Urinary bladder (tissue), 4 donors: ENCODE measurements around the gene TRPM3. TPM values are rescaled to one million over a fixed set of nuclear protein-coding genes. Genes with fewer than 3 reads are reported as not detected.

ENCODE experiments used
- DNase-seq: peaks from one replicate; pipeline ENCODE4 v3.0.0-alpha.2; 2015; ENCODE audit errors: extremely low spot score
- H3K27ac ChIP-seq: one replicate; pipeline ENCODE4 v1.5.1; 2013; ENCODE audit warnings: low read depth, mild to moderate bottlenecking, moderate library complexity
- H3K36me3 ChIP-seq: one replicate; pipeline ENCODE4 v1.6.1; 2013; ENCODE audit warnings: mild to moderate bottlenecking, moderate library complexity; ENCODE audit not compliant: insufficient read depth
- H3K4me1 ChIP-seq: one replicate; pipeline ENCODE4 v1.6.1; 2013; ENCODE audit warnings: mild to moderate bottlenecking, moderate library complexity; ENCODE audit not compliant: insufficient read depth
- H3K4me3 ChIP-seq: one replicate; pipeline ENCODE4 v1.5.1; 2013; ENCODE audit warnings: low read depth, low read length
- WGBS: extraction: QIAGEN DNeasy Blood & Tissue Kit; methylation state at CpG from one replicate; pipeline ENCODE4 v1.1.7; 2013; 5-methylcytosine and 5-hydroxymethylcytosine counted together
- polyA plus RNA-seq: library from polyadenylated mRNA; stranded (reverse); fragments of 200-250 nt; gene quantifications from one replicate; pipeline ENCODE4 v1.2.3, GENCODE V29; 2013
- total RNA-seq: library from RNA; depleted of rRNA; stranded (reverse); fragments of >200 nt; gene quantifications from one replicate; pipeline ENCODE4 v1.2.3, GENCODE V29; 2014
- donor health status: healthy with polysubstance abuse.
- donor health status: healthy.

Gene TRPM3
- total and polyA plus RNA-seq, 2 donors = 0.20 to 14.3 TPM

DNA sequence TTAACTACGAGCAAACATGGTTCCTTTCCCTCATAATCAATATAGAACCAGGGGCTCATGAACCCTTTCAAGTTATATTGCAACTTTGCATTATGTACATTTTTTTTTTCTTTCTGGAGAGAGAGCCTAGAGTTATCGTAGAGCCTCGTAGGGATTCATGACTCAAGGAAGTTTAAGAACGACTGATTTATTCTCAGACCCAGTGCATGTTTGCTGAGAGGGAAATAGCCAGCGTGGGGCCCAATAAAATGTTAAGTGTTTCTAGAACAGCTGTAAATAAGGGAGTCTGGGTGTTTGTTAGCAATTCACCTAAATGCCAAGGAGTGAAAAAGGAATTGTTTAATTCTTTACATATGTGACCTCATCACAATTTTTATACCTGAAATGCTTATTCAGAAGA, 587.9 kb downstream of the TRPM3 start:
- H3K27ac ChIP-seq = no peak overlapping the region
- no peak overlapping the region for H3K4me3 ChIP-seq
- DNase-seq = no peak
- WGBS = 74% methylated on average over 5 of the region's 5 CpGs
- H3K4me1 ChIP-seq = no peaks in the 10 kb centered on the region
- H3K36me3 ChIP-seq = no peaks in the 10 kb centered on the region

- no peak overlapping the region for H3K27ac ChIP-seq
- H3K36me3 ChIP-seq = no peaks in the 10 kb centered on the region
- no peaks in the 10 kb centered on the region for H3K4me1 ChIP-seq
- no peak overlapping the region for H3K4me3 ChIP-seq
- no peak for DNase-seq
- WGBS = 78% methylated on average over 6 of the region's 6 CpGs
Observed at GRCh38 chr9:70532716-70533115, 588.7 kb downstream of the TRPM3 start.

DNA sequence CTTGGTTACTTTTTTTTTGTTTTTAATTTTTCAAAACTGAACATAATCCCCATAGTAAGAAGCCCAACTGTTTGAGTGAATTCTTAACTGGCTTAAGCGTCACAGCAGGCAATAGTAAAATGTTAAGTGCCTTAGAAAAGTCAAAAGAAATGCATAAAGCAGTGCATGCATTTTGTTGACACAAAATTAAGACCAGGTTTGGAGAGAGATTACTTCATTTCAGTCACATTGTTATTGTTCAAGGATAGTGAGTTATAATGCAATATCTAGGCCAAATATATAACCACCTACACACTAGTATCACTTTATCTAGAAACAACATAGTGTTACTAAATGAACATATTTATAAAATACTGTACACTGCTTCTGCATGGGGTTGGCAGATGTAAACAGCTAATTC, 590.1 kb downstream of the TRPM3 start:
- Histone ChIP-seq H3K27ac (no peak overlapping the region), H3K4me1 (no peaks in the 10 kb centered on the region), H3K36me3 (no peaks in the 10 kb centered on the region), H3K4me3 (no peak overlapping the region)
- WGBS = 82% methylated on average over 1 of the region's 1 CpG
- no peak for DNase-seq

DNA sequence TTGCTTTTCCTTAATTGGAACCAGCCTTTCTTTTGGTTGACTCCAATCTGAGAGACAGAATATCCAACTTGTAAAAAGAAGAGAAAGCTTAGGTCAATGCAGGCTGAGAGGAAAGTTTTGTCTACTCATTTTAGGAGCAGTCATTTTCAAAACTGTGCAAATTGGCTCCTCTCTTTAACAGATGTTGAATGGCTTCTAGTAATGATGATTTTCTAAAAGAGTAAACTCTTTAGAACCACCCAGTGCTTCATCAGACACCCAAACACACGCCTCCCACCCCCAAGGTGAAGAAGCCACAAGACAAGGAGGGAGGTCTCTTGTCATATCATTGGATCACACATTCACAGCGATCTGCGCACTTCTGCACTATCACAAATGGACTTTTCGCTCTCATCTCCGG, 590.7 kb downstream of the TRPM3 start:
- Histone ChIP-seq H3K36me3 (no peaks in the 10 kb centered on the region), H3K27ac (no peak overlapping the region), H3K4me3 (no peak overlapping the region), H3K4me1 (no peaks in the 10 kb centered on the region)
- DNase-seq = no peak
- 92% methylated on average over 5 of the region's 5 CpGs for WGBS

DNA sequence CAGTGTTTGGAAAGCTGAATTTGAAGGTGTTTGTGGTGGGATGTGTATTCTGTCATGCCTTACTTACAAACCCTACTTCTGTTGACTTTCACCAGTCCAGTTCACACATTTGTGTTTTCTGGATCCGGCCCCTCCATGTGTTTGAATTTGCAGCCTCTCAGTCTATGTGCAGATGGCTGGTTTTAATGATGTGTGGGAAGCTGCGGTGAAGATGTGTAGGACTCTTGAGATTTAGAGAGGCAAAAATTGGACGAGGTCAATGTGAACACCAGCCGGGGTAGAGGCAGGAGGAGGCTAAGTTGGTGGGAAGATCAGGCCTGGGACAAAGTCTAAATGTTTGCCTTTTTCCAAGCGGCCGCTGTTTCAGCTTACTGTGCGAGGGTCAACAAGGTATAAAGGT, 591.6 kb downstream of the TRPM3 start:
- DNase-seq = no peak
- H3K4me3 ChIP-seq = no peak overlapping the region
- WGBS = 91% methylated on average over 7 of the region's 7 CpGs
- H3K36me3 ChIP-seq = no peaks in the 10 kb centered on the region
- H3K27ac ChIP-seq = no peak overlapping the region
- no peaks in the 10 kb centered on the region for H3K4me1 ChIP-seq

DNA sequence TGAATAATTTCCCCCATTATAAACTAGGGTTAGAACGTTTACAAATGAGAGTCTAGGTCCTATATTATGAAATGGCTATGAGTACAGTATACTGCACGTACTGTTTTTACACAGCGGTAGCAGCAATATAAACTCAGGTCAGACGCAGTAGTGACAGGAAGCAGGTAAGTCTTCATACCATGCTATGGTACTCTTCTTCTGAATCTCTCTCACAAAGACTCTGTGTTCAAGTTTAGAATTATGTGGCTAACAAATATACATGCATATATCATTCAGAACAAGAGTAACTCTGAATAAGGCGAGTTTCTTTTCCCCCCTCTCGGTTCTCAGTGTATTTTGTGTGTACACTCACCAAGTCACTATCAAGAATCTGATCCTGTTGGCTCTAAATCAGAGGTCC, 592.0 kb downstream of the TRPM3 start:
- no peak overlapping the region for H3K27ac ChIP-seq
- no peaks in the 10 kb centered on the region for H3K36me3 ChIP-seq
- no peaks in the 10 kb centered on the region for H3K4me1 ChIP-seq
- no peak for DNase-seq
- no peak overlapping the region for H3K4me3 ChIP-seq
- 90% methylated on average over 6 of the region's 6 CpGs for WGBS

GRCh38 chr9:70526902-70527301, 594.5 kb downstream of the TRPM3 start:
- Histone ChIP-seq H3K4me1 (no peaks in the 10 kb centered on the region), H3K4me3 (no peak overlapping the region), H3K36me3 (no peaks in the 10 kb centered on the region), H3K27ac (no peak overlapping the region)
- no peak for DNase-seq
- WGBS = 94% methylated on average over 2 of the region's 2 CpGs

DNA sequence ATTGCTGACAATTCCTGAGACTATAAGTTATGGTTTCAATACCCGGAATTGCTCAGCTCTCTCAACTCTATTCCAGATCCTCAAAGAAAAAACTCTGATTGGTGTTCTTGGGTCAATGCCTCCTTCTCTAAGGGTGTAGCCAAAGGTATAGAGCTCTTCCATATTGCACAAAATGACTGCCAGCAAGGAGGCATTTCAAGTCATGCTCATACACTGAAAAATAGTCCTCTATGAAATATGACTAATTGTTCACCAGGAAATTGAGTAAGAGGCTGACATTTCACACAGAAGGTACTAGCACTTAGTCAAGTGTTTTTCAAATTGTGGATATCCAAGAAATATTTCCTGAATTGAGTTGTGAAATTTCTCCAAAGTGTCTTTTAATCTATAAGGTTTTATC, 595.9 kb downstream of the TRPM3 start:
- Histone ChIP-seq H3K36me3 (no peaks in the 10 kb centered on the region), H3K4me1 (no peaks in the 10 kb centered on the region), H3K27ac (no peak overlapping the region), H3K4me3 (no peak overlapping the region)
- no peak for DNase-seq
- 90% methylated on average over 1 of the region's 1 CpG for WGBS

GRCh38 chr9:70519912-70520724, 601.3 kb downstream of the TRPM3 start:
- Histone ChIP-seq H3K4me1 (no peaks in the 10 kb centered on the region), H3K36me3 (no peaks in the 10 kb centered on the region), H3K27ac (no peak overlapping the region), H3K4me3 (no peak overlapping the region)
- WGBS = 72% methylated on average over 11 of the region's 11 CpGs
- no peak for DNase-seq

- 88% methylated on average over 1 of the region's 1 CpG for WGBS
- Histone ChIP-seq H3K4me3 (no peak overlapping the region), H3K4me1 (no peaks in the 10 kb centered on the region), H3K27ac (no peak overlapping the region), H3K36me3 (no peaks in the 10 kb centered on the region)
- no peak for DNase-seq
Observed at GRCh38 chr9:70517926-70518610, 603.4 kb downstream of the TRPM3 start.

DNA sequence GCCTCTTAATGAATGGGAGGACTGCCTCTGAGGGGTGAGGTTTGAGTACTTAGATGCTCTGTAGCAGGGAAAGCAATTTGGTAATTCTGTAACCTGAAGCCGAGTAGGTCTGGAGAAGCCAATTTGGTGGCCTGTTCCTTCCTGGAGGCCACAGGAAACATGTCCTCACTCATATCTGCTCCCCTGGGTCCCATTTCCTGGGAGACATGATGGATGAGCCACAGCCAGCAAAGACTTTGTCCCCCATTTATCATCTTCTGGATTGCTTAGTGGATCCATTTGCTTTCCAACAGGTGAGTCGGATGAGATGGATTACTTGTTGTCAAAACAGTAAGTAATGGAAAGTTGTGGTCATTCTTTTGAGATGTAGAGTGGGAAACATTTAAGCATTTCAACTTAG, 607.1 kb downstream of the TRPM3 start:
- Histone ChIP-seq H3K36me3 (no peaks in the 10 kb centered on the region), H3K4me3 (no peak overlapping the region), H3K4me1 (no peaks in the 10 kb centered on the region), H3K27ac (no peak overlapping the region)
- DNase-seq = no peak
- 86% methylated on average over 2 of the region's 2 CpGs for WGBS

DNA sequence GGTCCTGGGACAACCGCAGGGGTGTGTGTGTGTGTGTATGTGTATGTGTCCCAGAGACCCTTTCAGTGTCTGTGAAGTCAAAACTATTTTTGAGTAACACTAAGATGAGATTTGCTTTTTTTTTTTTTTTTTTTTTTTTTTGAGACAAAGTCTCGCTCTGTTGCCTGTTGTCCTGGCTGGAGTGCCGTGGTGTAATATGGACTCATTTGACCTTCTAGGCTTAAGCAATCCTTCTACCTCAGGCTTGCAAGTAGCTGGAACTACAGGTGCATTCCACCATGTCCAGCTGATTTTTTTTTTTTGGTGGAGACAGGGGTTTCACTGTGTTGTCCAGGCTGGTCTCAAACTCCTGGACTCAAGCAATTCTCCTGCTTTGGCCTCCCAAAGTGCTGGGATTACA, 609.6 kb downstream of the TRPM3 start:
- no peak for DNase-seq
- H3K27ac ChIP-seq = no peak overlapping the region

GRCh38 chr9:70510157-70510770, 611.2 kb downstream of the TRPM3 start:
- H3K27ac ChIP-seq = no peak overlapping the region
- 87% methylated on average over 3 of the region's 3 CpGs for WGBS
- H3K36me3 ChIP-seq = no peaks in the 10 kb centered on the region
- DNase-seq = no peak
- H3K4me3 ChIP-seq = no peak overlapping the region
- H3K4me1 ChIP-seq = no peaks in the 10 kb centered on the region

More for the DNA sequence above, 609.6 kb downstream of the TRPM3 start:
- Histone ChIP-seq H3K36me3 (no peaks in the 10 kb centered on the region), H3K4me3 (no peak overlapping the region), H3K4me1 (no peaks in the 10 kb centered on the region)
- 96% methylated on average over 3 of the region's 3 CpGs for WGBS

- DNase-seq = no peak
- H3K4me1 ChIP-seq = no peaks in the 10 kb centered on the region
- no peak overlapping the region for H3K4me3 ChIP-seq
- no peaks in the 10 kb centered on the region for H3K36me3 ChIP-seq
- 73% methylated on average over 2 of the region's 2 CpGs for WGBS
- no peak overlapping the region for H3K27ac ChIP-seq
Observed at GRCh38 chr9:70506159-70506558, 615.3 kb downstream of the TRPM3 start.
